ENCODE data around the gene WDR27.

Gene WDR27

GRCh38 chr6:169556758-169557548 lies 144.9 kb downstream of the WDR27 start:
- H3K4me3 ChIP-seq (ENCODE audit: low read depth in 1 of 2, low read length in 2 of 2) = no peak overlapping the region
- no peaks in the 10 kb centered on the region for H3K27me3 ChIP-seq (ENCODE audit: control insufficient read depth in 1 of 2, insufficient read depth in 2 of 2, low read length in 2 of 2)
- H3K9me3 ChIP-seq (ENCODE audit: low read length) = no peaks in the 10 kb centered on the region
- H3K27ac ChIP-seq (ENCODE audit: low read depth, low read length) = no peak overlapping the region
- H3K36me3 ChIP-seq (ENCODE audit: insufficient read depth, low read length) = no peaks in the 10 kb centered on the region
- H3K9ac ChIP-seq (ENCODE audit: low read length) = no peak overlapping the region
- no peaks in the 10 kb centered on the region for H3K4me1 ChIP-seq (ENCODE audit: insufficient read depth, low read length)

GRCh38 chr6:169555971-169556617 lies 145.7 kb downstream of the WDR27 start:
- no peak overlapping the region for H3K4me3 ChIP-seq (ENCODE audit: low read depth in 1 of 2, low read length in 2 of 2)
- H3K27ac ChIP-seq (ENCODE audit: low read depth, low read length) = no peak overlapping the region
- H3K9me3 ChIP-seq (ENCODE audit: low read length) = no peaks in the 10 kb centered on the region
- H3K9ac ChIP-seq (ENCODE audit: low read length) = no peak overlapping the region
- H3K36me3 ChIP-seq (ENCODE audit: insufficient read depth, low read length) = no peaks in the 10 kb centered on the region
- no peaks in the 10 kb centered on the region for H3K4me1 ChIP-seq (ENCODE audit: insufficient read depth, low read length)
- H3K27me3 ChIP-seq (ENCODE audit: control insufficient read depth in 1 of 2, insufficient read depth in 2 of 2, low read length in 2 of 2) = no peaks in the 10 kb centered on the region

GRCh38 chr6:169545982-169546381 lies 155.8 kb downstream of the WDR27 start:
- no peak overlapping the region for H3K9ac ChIP-seq (ENCODE audit: low read length)
- no peaks in the 10 kb centered on the region for H3K27me3 ChIP-seq (ENCODE audit: control insufficient read depth in 1 of 2, insufficient read depth in 2 of 2, low read length in 2 of 2)
- H3K9me3 ChIP-seq (ENCODE audit: low read length) = peaks cover 8% of the 10 kb centered on the region
- H3K4me3 ChIP-seq (ENCODE audit: low read depth in 1 of 2, low read length in 2 of 2) = no peak overlapping the region
- no peaks in the 10 kb centered on the region for H3K36me3 ChIP-seq (ENCODE audit: insufficient read depth, low read length)
- no peaks in the 10 kb centered on the region for H3K4me1 ChIP-seq (ENCODE audit: insufficient read depth, low read length)
- no peak overlapping the region for H3K27ac ChIP-seq (ENCODE audit: low read depth, low read length)

- H3K27ac ChIP-seq (ENCODE audit: low read depth, low read length) = no peak overlapping the region
- H3K9ac ChIP-seq (ENCODE audit: low read length) = no peak overlapping the region
- H3K4me3 ChIP-seq (ENCODE audit: low read depth in 1 of 2, low read length in 2 of 2) = no peak overlapping the region
- H3K4me1 ChIP-seq (ENCODE audit: insufficient read depth, low read length) = no peaks in the 10 kb centered on the region
- H3K36me3 ChIP-seq (ENCODE audit: insufficient read depth, low read length) = no peaks in the 10 kb centered on the region
- H3K27me3 ChIP-seq (ENCODE audit: control insufficient read depth in 1 of 2, insufficient read depth in 2 of 2, low read length in 2 of 2) = no peaks in the 10 kb centered on the region
- peaks cover 8% of the 10 kb centered on the region for H3K9me3 ChIP-seq (ENCODE audit: low read length)
Observed at GRCh38 chr6:169543704-169544103, 158.1 kb downstream of the WDR27 start.

- Histone ChIP-seq H3K4me3 (ENCODE audit: low read depth in 1 of 2, low read length in 2 of 2) (no peak overlapping the region), H3K4me1 (ENCODE audit: insufficient read depth, low read length) (no peaks in the 10 kb centered on the region), H3K36me3 (ENCODE audit: insufficient read depth, low read length) (no peaks in the 10 kb centered on the region), H3K27ac (ENCODE audit: low read depth, low read length) (no peak overlapping the region), H3K27me3 (ENCODE audit: control insufficient read depth in 1 of 2, insufficient read depth in 2 of 2, low read length in 2 of 2) (no peaks in the 10 kb centered on the region), H3K9ac (ENCODE audit: low read length) (no peak overlapping the region), H3K9me3 (ENCODE audit: low read length) (peaks cover 3% of the 10 kb centered on the region)
Observed at GRCh38 chr6:169542491-169542890, 159.3 kb downstream of the WDR27 start.

GRCh38 chr6:169539176-169539897 lies 162.5 kb downstream of the WDR27 start:
- no peaks in the 10 kb centered on the region for H3K36me3 ChIP-seq (ENCODE audit: insufficient read depth, low read length)
- H3K4me1 ChIP-seq (ENCODE audit: insufficient read depth, low read length) = peaks cover 9% of the 10 kb centered on the region
- no peak overlapping the region for H3K27ac ChIP-seq (ENCODE audit: low read depth, low read length)
- H3K9me3 ChIP-seq (ENCODE audit: low read length) = no peaks in the 10 kb centered on the region
- H3K4me3 ChIP-seq (ENCODE audit: low read depth in 1 of 2, low read length in 2 of 2) = no peak overlapping the region
- no peaks in the 10 kb centered on the region for H3K27me3 ChIP-seq (ENCODE audit: control insufficient read depth in 1 of 2, insufficient read depth in 2 of 2, low read length in 2 of 2)
- H3K9ac ChIP-seq (ENCODE audit: low read length) = no peak overlapping the region

- peaks cover 12% of the 10 kb centered on the region for H3K4me1 ChIP-seq (ENCODE audit: insufficient read depth, low read length)
- no peak overlapping the region for H3K9ac ChIP-seq (ENCODE audit: low read length)
- no peak overlapping the region for H3K4me3 ChIP-seq (ENCODE audit: low read depth in 1 of 2, low read length in 2 of 2)
- no peak overlapping the region for H3K27ac ChIP-seq (ENCODE audit: low read depth, low read length)
- H3K27me3 ChIP-seq (ENCODE audit: control insufficient read depth in 1 of 2, insufficient read depth in 2 of 2, low read length in 2 of 2) = no peaks in the 10 kb centered on the region
- no peaks in the 10 kb centered on the region for H3K36me3 ChIP-seq (ENCODE audit: insufficient read depth, low read length)
- peaks cover 6% of the 10 kb centered on the region for H3K9me3 ChIP-seq (ENCODE audit: low read length)
Observed at GRCh38 chr6:169536446-169537170, 165.2 kb downstream of the WDR27 start.

- no peak overlapping the region for H3K9ac ChIP-seq (ENCODE audit: low read length)
- peaks cover 33% of the 10 kb centered on the region for H3K4me1 ChIP-seq (ENCODE audit: insufficient read depth, low read length)
- H3K9me3 ChIP-seq (ENCODE audit: low read length) = peaks cover 6% of the 10 kb centered on the region
- no peak overlapping the region for H3K4me3 ChIP-seq (ENCODE audit: low read depth in 1 of 2, low read length in 2 of 2)
- no peaks in the 10 kb centered on the region for H3K27me3 ChIP-seq (ENCODE audit: control insufficient read depth in 1 of 2, insufficient read depth in 2 of 2, low read length in 2 of 2)
- H3K27ac ChIP-seq (ENCODE audit: low read depth, low read length) = no peak overlapping the region
- H3K36me3 ChIP-seq (ENCODE audit: insufficient read depth, low read length) = no peaks in the 10 kb centered on the region
Observed at GRCh38 chr6:169534039-169534421, 167.8 kb downstream of the WDR27 start.

- no peak overlapping the region for H3K9ac ChIP-seq (ENCODE audit: low read length)
- peaks cover 6% of the 10 kb centered on the region for H3K9me3 ChIP-seq (ENCODE audit: low read length)
- H3K4me3 ChIP-seq (ENCODE audit: low read depth in 1 of 2, low read length in 2 of 2) = no peak overlapping the region
- H3K27ac ChIP-seq (ENCODE audit: low read depth, low read length) = no peak overlapping the region
- H3K27me3 ChIP-seq (ENCODE audit: control insufficient read depth in 1 of 2, insufficient read depth in 2 of 2, low read length in 2 of 2) = no peaks in the 10 kb centered on the region
- H3K36me3 ChIP-seq (ENCODE audit: insufficient read depth, low read length) = no peaks in the 10 kb centered on the region
- H3K4me1 ChIP-seq (ENCODE audit: insufficient read depth, low read length) = peaks cover 37% of the 10 kb centered on the region
Observed at GRCh38 chr6:169533301-169534038, 168.4 kb downstream of the WDR27 start.

GRCh38 chr6:169530752-169531123 lies 171.1 kb downstream of the WDR27 start:
- H3K27me3 ChIP-seq (ENCODE audit: control insufficient read depth in 1 of 2, insufficient read depth in 2 of 2, low read length in 2 of 2) = no peaks in the 10 kb centered on the region
- H3K27ac ChIP-seq (ENCODE audit: low read depth, low read length) = peak overlapping the region; percentile 74
- H3K4me3 ChIP-seq (ENCODE audit: low read depth in 1 of 2, low read length in 2 of 2) = no peak overlapping the region
- peaks cover 6% of the 10 kb centered on the region for H3K9me3 ChIP-seq (ENCODE audit: low read length)
- no peaks in the 10 kb centered on the region for H3K36me3 ChIP-seq (ENCODE audit: insufficient read depth, low read length)
- H3K4me1 ChIP-seq (ENCODE audit: insufficient read depth, low read length) = peaks cover 31% of the 10 kb centered on the region
- H3K9ac ChIP-seq (ENCODE audit: low read length) = no peak overlapping the region
